Mesodermal cell (in vitro differentiated cells): ENCODE measurements around the gene DENND2A.
"Not testable (repeated sequence)": the region's sequence is repeated elsewhere in the genome, so short reads cannot be mapped to it uniquely, and the experiment has no call there.

Source experiments
- H3K27ac ChIP-seq: 2 replicates; pipeline ENCODE4 v1.7.0; 2013; ENCODE audit warnings: mild to moderate bottlenecking, low read depth, low read length, moderate library complexity; ENCODE audit not compliant: severe bottlenecking
- H3K36me3 ChIP-seq: 2 replicates; pipeline ENCODE4 v1.7.1; 2013; ENCODE audit warnings: mild to moderate bottlenecking, low read length, moderate library complexity; ENCODE audit not compliant: control insufficient read depth, insufficient read depth
- H3K4me1 ChIP-seq: one replicate; pipeline ENCODE4 v1.7.1; 2013; ENCODE audit warnings: mild to moderate bottlenecking, low read length; ENCODE audit not compliant: insufficient read depth, control insufficient read depth, poor library complexity, severe bottlenecking
- H3K4me3 ChIP-seq: 2 replicates; pipeline ENCODE4 v1.7.0; 2013; ENCODE audit warnings: low read length, control low read depth, mild to moderate bottlenecking; ENCODE audit not compliant: insufficient read depth, poor library complexity, severe bottlenecking; ENCODE audit errors: extremely low read depth
- H3K9me3 ChIP-seq: 2 replicates; pipeline ENCODE4 v1.7.1; 2013; ENCODE audit warnings: mild to moderate bottlenecking, low read length, moderate library complexity; ENCODE audit not compliant: control insufficient read depth
- WGBS, 2 experiments: methylation state at CpG; one replicate each; pipeline ENCODE4 v1.1.5; 2013; ENCODE audit warnings: missing lambda C conversion rate in 2 of 2; ENCODE audit not compliant: insufficient coverage in 2 of 2; 5-methylcytosine and 5-hydroxymethylcytosine counted together

DENND2A gene

DNA sequence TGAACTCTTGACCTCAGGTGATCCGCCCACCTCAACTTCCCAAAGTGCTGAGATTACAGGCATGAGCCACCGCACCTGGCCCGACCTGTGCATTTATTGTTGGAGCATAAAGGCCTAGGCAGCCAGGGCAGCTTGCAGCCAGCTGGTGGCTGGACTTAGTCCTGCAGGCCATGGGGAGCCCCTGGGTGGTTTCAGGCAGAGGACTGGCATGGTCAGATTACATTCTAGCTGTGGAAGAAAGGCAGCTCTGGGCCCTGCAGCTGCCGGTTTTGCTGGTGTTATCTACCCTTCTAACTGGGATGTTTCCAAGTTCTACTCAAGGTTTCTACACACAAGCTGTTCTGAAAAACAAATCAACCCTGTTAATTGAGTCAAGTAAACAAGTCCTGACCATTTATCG is 138.6 kb downstream of the DENND2A start:
- Histone ChIP-seq H3K4me1 (peaks cover 9% of the 10 kb centered on the region), H3K36me3 (no peaks in the 10 kb centered on the region), H3K4me3 (no peak overlapping the region), H3K9me3 (no peaks in the 10 kb centered on the region), H3K27ac (no peak overlapping the region)
- 87 to 91% methylated on average over 5 of the region's 5 CpGs for WGBS, 2 experiments

DNA sequence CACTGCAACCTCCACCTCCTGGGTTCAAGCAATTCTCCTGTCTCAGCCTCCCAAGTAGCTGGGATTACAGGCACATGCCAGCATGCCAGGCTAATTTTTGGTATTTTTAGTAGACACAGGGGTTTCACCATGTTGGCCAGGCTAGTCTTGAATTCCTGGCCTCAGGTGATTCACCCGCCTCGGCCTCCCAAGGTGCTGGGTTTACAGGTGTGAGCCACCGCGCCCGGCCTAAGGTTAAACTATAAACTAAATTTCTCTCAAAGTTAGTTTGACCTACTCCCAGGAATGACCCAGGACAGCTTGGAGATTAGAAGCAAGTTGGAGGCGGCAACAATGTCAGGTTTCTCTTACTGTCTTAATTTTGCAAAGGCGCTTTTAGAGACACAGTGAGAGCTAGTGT is 142.8 kb downstream of the DENND2A start:
- not testable (repeated sequence) for H3K4me1 ChIP-seq, H3K9me3 ChIP-seq, H3K4me3 ChIP-seq, H3K36me3 ChIP-seq, H3K27ac ChIP-seq
- WGBS, 2 experiments: 100% methylated on average over 2 to 4 of the region's 7 CpGs

DNA sequence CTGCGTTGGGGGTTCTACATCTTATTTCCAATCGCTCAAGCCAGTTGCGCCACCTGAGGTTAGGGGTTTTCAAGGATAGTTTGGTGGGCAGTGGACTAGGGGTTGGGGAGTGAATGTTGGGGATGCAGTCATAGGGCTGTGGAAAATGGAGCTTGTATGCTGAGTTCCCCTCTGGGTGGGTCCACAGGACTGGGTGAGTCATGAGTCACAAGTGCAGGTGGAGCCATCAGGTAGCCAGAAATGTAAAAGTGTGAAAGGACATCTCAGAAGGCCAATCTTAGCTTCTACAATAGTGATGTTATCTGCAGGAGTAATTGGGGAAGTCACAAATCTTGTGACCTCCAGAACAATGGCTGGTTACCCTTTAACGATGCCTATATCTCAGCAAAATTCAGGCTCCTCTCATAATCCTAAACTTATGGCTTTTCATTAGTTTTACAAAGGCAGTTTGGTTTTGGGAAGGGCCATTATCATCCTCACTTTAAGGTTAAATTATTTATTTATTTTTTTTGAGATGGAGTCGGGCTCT is 143.3 kb downstream of the DENND2A start:
- Histone ChIP-seq H3K4me1 (no peaks in the 10 kb centered on the region), H3K9me3 (no peaks in the 10 kb centered on the region), H3K36me3 (no peaks in the 10 kb centered on the region), H3K27ac (no peak overlapping the region), H3K4me3 (no peak overlapping the region)
- WGBS, 2 experiments: 50 to 67% methylated on average over 2 to 3 of the region's 5 CpGs

- no peak overlapping the region for H3K27ac ChIP-seq
Observed at GRCh38 chr7:140495514-140496097, 145.0 kb downstream of the DENND2A start.

GRCh38 chr7:140494867-140495266 is 145.7 kb downstream of the DENND2A start:
- no peak overlapping the region for H3K4me3 ChIP-seq
- no peaks in the 10 kb centered on the region for H3K36me3 ChIP-seq
- no peaks in the 10 kb centered on the region for H3K9me3 ChIP-seq
- no peak overlapping the region for H3K27ac ChIP-seq
- 93 to 98% methylated on average over 9 of the region's 9 CpGs for WGBS, 2 experiments
- H3K4me1 ChIP-seq: no peaks in the 10 kb centered on the region

More at GRCh38 chr7:140495514-140496097, 145.0 kb downstream of the DENND2A start:
- WGBS, 2 experiments: 95 to 96% methylated on average over 7 to 8 of the region's 9 CpGs
- no peak overlapping the region for H3K4me3 ChIP-seq
- H3K9me3 ChIP-seq: no peaks in the 10 kb centered on the region
- H3K4me1 ChIP-seq: no peaks in the 10 kb centered on the region
- H3K36me3 ChIP-seq: no peaks in the 10 kb centered on the region

- no peak overlapping the region for H3K27ac ChIP-seq
- no peaks in the 10 kb centered on the region for H3K36me3 ChIP-seq
- 94 to 100% methylated on average over 2 of the region's 2 CpGs for WGBS, 2 experiments
- H3K4me3 ChIP-seq: no peak overlapping the region
- H3K9me3 ChIP-seq: no peaks in the 10 kb centered on the region
- peaks cover 11% of the 10 kb centered on the region for H3K4me1 ChIP-seq
Observed at GRCh38 chr7:140489026-140489359, 151.6 kb downstream of the DENND2A start.

- Histone ChIP-seq H3K9me3 (no peaks in the 10 kb centered on the region), H3K27ac (peak overlapping the region; percentile 53), H3K4me1 (peaks cover 11% of the 10 kb centered on the region), H3K36me3 (no peaks in the 10 kb centered on the region), H3K4me3 (no peak overlapping the region)
- 87 to 92% methylated on average over 13 of the region's 14 CpGs for WGBS, 2 experiments
Observed at GRCh38 chr7:140485500-140486265, 154.9 kb downstream of the DENND2A start.

GRCh38 chr7:140484951-140485499 is 155.6 kb downstream of the DENND2A start:
- H3K4me3 ChIP-seq: no peak overlapping the region
- H3K4me1 ChIP-seq: peaks cover 11% of the 10 kb centered on the region
- WGBS, 2 experiments: 69 to 71% methylated on average over 2 to 3 of the region's 5 CpGs
- no peaks in the 10 kb centered on the region for H3K36me3 ChIP-seq
- peak overlapping the region; percentile 53 for H3K27ac ChIP-seq
- H3K9me3 ChIP-seq: no peaks in the 10 kb centered on the region

DNA sequence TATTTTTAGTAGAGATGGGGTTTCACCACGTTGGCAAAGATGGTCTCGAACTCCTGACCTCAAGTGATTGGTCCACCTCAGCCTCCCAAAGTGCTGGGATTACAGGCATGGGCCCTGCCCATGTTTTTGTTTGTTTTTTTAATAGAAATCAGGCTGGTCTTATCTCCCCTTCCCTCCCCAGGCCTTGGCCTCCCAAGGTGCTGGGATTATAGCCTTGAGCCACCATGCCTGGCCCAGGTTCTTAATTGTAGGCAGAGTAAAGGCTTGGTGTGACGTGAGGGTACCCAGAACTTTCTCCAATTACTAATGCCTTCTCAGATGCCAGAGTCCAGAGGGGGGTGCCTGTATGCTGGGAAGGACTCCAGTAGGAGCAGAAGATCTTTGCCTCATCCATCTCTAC is 156.1 kb downstream of the DENND2A start:
- Histone ChIP-seq H3K36me3 (no peaks in the 10 kb centered on the region), H3K9me3 (no peaks in the 10 kb centered on the region), H3K4me1 (peaks cover 11% of the 10 kb centered on the region), H3K4me3 (no peak overlapping the region), H3K27ac (no peak overlapping the region)
- 83 to 93% methylated on average over 1 to 2 of the region's 3 CpGs for WGBS, 2 experiments

DNA sequence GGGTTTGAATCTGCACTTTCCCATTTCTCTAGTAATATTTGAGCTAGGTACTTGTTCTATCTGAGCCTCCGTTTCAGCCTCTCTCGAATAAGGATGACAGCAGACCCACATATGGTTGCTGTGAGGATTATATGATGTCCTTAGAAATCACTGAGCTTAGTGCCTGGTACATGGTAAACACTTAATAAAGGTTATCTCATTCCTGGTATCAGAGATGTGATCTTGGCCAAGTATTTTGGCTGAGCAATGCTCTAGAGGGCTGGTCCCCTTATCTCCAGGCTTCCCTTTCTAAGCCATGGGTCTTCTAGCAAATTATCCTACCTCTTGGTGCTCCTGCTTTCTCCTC is 160.9 kb downstream of the DENND2A start:
- Histone ChIP-seq H3K4me1 (peaks cover 4% of the 10 kb centered on the region), H3K27ac (no peak overlapping the region), H3K36me3 (no peaks in the 10 kb centered on the region), H3K9me3 (no peaks in the 10 kb centered on the region), H3K4me3 (peak overlapping the region; percentile 95)
- 25% methylated on average over 2 of the region's 2 CpGs; no CpG with 5 or more reads in 1 of the 2 experiments for WGBS, 2 experiments
